PC-3 (cell line): ENCODE data around the gene CTTNBP2. TPM values are rescaled to one million over a fixed set of nuclear protein-coding genes. Genes with fewer than 3 reads are reported as not detected.
A peak's percentile ranks its signal among the peaks of the same experiment; 100 is the strongest.

ENCODE experiments used
- ATAC-seq: fragments of 200-7000 bp; cut with Tn5 transposase; 2 replicates; pipeline ENCODE4 v1.9.1; 2020; ENCODE audit warnings: mild to moderate bottlenecking, moderate library complexity
- BruUV-seq: library from RNA; stranded (reverse); fragments of 400-500 nt; replicated peaks from 2 replicates; lab custom pipeline; 2021; lab: Mats Ljungman, UMichigan
- CTCF ChIA-PET: fragments of 300-600 bp; sonication (Branson Sonifier 250); formaldehyde crosslinking; loops from one replicate; lab custom pipeline; 2022; ENCODE audit warnings: antibody characterized with exemption; lab: Charles Lee
- POLR2A ChIA-PET: fragments of 300-600 bp; sonication (Branson Sonifier 250); formaldehyde crosslinking; loops from one replicate; lab custom pipeline; 2022; ENCODE audit warnings: antibody characterized with exemption; ENCODE audit not compliant: unreplicated experiment; lab: Charles Lee
- DNase-seq: peaks from one replicate; pipeline ENCODE4 v3.0.0-alpha.2; 2015
- H2AFZ ChIP-seq: fragments of 300-600 bp; sonication (generic); 2 replicates; pipeline ENCODE4 v1.6.0; 2016; ENCODE audit warnings: antibody characterized with exemption, low read length
- H3F3A ChIP-seq: fragments of 300-600 bp; sonication (generic); one replicate; pipeline ENCODE4 v1.6.0; 2017; ENCODE audit warnings: antibody characterized with exemption, low read length, control low read depth, mild to moderate bottlenecking; ENCODE audit not compliant: unreplicated experiment
- H3K27ac ChIP-seq: fragments of 300-600 bp; sonication (generic); 2 replicates; pipeline ENCODE4 v1.5.1; 2016; ENCODE audit warnings: mild to moderate bottlenecking, low read length
- H3K27me3 ChIP-seq: fragments of 300-600 bp; sonication (generic); 2 replicates; pipeline ENCODE4 v1.6.1; 2016; ENCODE audit warnings: low read length, mixed read lengths
- H3K36me3 ChIP-seq: fragments of 300-600 bp; sonication (generic); 2 replicates; pipeline ENCODE4 v1.6.1; 2016; ENCODE audit warnings: low read depth, mixed run types, low read length, mixed read lengths
- H3K4me1 ChIP-seq: fragments of 300-600 bp; sonication (generic); 2 replicates; pipeline ENCODE4 v1.5.1; 2016; ENCODE audit warnings: low read length; ENCODE audit not compliant: insufficient read depth
- H3K4me2 ChIP-seq: fragments of 300-600 bp; sonication (generic); 2 replicates; pipeline ENCODE4 v1.6.0; 2016; ENCODE audit warnings: low read length
- H3K4me3 ChIP-seq: fragments of 300-600 bp; sonication (generic); 2 replicates; pipeline ENCODE4 v1.5.1; 2016; ENCODE audit warnings: mild to moderate bottlenecking, low read length, mixed read lengths
- H3K79me2 ChIP-seq: fragments of 300-600 bp; sonication (generic); 2 replicates; pipeline ENCODE4 v1.6.1; 2017; ENCODE audit warnings: low read length, mixed read lengths
- H3K9ac ChIP-seq: fragments of 300-600 bp; sonication (generic); 2 replicates; pipeline ENCODE4 v1.6.0; 2016; ENCODE audit warnings: mild to moderate bottlenecking, low read length
- H3K9me2 ChIP-seq: fragments of 300-600 bp; sonication (generic); replicated peaks from 2 replicates; pipeline ENCODE4 v1.6.1; 2016; ENCODE audit warnings: mixed run types, low read length, mixed read lengths
- H3K9me3 ChIP-seq: fragments of 300-600 bp; sonication (generic); 2 replicates; pipeline ENCODE4 v1.6.1; 2016; ENCODE audit warnings: low read length, mixed read lengths
- H4K20me1 ChIP-seq: fragments of 300-600 bp; sonication (generic); 2 replicates; pipeline ENCODE4 v1.6.1; 2016; ENCODE audit warnings: low read length, mixed read lengths
- EZH2 ChIP-seq: fragments of 300-600 bp; sonication (generic); IDR thresholded peaks from one replicate; pipeline ENCODE4 v1.6.1; 2017; ENCODE audit warnings: antibody characterized with exemption, mild to moderate bottlenecking, low read length; ENCODE audit not compliant: unreplicated experiment
- EZH2phosphoT487 ChIP-seq: fragments of 300-600 bp; sonication (generic); IDR thresholded peaks from 2 replicates; pipeline ENCODE4 v1.6.1; 2018; ENCODE audit warnings: mild to moderate bottlenecking, antibody characterized with exemption, low read length, borderline replicate concordance
- intact Hi-C: fragments of 100-400 bp; cut with micrococcal nuclease; formaldehyde crosslinking; loops from 2 replicates; pipeline ENCODE4 v1.9.0; 2023
- total RNA-seq: library from RNA; depleted of rRNA; stranded (reverse); fragments of >200 nt; gene quantifications from 2 replicates; pipeline ENCODE4 v1.2.3, GENCODE V29; 2014
- TF ChIP-seq, protein P1 (sequence below): fragments of 300-600 bp; sonication (generic); conservative IDR thresholded peaks from 2 replicates; pipeline ENCODE4 v1.5.1; 2017; ENCODE audit warnings: antibody characterized with exemption, low read depth, mild to moderate bottlenecking, low read length

The CTTNBP2 gene
- total RNA-seq, 1 experiment from 2014 or later: 1.1 TPM

DNA sequence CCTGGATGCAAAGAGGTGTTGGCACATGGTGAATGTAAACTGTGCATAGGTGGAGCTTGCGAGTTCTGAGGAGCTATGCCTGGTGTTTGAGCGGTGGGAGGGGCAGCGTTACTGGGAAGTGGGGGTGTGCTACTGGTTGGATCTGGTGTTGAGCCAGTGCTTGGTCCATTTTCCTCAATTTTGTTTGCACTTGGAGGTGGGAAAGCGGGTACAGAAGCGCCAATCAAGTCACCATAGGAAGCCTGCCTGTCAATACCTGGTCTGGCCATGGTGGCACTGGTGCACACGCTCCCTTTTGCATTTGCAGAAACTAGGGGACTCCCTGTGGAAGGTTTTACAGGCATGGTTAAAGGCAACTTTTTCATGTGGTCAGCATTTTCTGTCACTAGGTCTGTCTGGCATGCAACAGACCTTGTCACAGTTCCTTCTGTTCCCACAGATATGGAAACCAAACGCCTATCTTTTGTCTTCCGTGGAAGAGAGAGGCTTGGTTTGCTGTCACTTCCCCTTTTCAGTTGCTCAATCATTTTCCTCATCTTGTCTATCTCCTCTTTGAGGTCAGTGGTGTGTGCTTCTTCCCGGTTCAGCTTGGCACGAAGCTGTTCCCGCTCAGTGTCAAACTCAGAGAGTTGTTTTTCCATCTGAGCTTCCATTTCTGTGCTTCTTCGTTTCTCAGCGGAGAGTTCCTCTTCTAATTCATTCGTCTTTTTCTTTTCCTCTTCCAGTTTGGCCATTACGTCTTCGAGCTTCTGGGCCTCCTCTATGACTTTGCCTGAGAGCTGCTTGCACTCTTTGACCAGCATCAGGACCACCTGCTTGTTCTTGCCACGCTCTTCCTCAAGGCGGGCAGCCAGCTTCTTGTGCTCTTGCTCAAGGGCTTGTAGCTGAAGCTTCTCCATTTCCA lies 81.1 kb downstream of the CTTNBP2 start:
- ChIA-PET CTCF (no interaction called here), POLR2A (no interaction called here)
- intact Hi-C loops: no loop called here

DNA sequence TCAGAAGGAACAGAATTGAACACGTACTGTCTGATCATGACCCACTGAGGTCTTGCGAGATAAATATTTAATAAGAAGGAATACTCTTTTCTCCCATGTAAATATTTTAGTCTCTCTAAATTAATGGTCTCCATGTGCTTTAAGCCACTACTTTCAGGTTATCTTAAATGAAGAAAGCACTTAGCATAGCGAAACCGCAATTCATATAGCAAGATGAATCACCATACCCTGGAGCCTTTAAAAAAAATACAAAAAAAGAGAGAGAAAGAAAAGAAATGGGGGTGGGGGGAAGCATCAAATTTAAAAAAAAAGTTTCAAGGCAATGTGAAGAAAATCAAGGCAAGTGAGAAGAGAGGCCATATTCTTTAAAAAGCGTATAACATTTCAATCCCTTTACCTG lies 82.5 kb downstream of the CTTNBP2 start:
- Histone ChIP-seq H3K79me2 (no peaks in the 10 kb centered on the region), H3F3A (no peaks in the 10 kb centered on the region), H3K9me3 (no peaks in the 10 kb centered on the region), H3K27me3 (no peaks in the 10 kb centered on the region), H3K4me1 (no peaks in the 10 kb centered on the region), H2AFZ (no peak overlapping the region), H3K9me2 (no peaks in the 10 kb centered on the region), H3K4me3 (no peak overlapping the region), H3K9ac (no peak overlapping the region), H3K27ac (no peak overlapping the region), H3K4me2 (no peak overlapping the region), H4K20me1 (no peaks in the 10 kb centered on the region), H3K36me3 (no peaks in the 10 kb centered on the region)
- ChIA-PET POLR2A (no interaction called here), CTCF (no interaction called here)
- peak; percentile 16 for DNase-seq
- intact Hi-C loops: no loop called here
- ATAC-seq: no peak
- no TSS peak for BruUV-seq
- TF ChIP-seq, protein P1, sequence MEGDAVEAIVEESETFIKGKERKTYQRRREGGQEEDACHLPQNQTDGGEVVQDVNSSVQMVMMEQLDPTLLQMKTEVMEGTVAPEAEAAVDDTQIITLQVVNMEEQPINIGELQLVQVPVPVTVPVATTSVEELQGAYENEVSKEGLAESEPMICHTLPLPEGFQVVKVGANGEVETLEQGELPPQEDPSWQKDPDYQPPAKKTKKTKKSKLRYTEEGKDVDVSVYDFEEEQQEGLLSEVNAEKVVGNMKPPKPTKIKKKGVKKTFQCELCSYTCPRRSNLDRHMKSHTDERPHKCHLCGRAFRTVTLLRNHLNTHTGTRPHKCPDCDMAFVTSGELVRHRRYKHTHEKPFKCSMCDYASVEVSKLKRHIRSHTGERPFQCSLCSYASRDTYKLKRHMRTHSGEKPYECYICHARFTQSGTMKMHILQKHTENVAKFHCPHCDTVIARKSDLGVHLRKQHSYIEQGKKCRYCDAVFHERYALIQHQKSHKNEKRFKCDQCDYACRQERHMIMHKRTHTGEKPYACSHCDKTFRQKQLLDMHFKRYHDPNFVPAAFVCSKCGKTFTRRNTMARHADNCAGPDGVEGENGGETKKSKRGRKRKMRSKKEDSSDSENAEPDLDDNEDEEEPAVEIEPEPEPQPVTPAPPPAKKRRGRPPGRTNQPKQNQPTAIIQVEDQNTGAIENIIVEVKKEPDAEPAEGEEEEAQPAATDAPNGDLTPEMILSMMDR: no peak
- TF ChIP-seq EZH2: no peak
- no peak for TF ChIP-seq EZH2phosphoT487

More for the DNA sequence above, 81.1 kb downstream of the CTTNBP2 start:
- Histone ChIP-seq H3K9me2 (no peaks in the 10 kb centered on the region), H3K4me3 (no peak overlapping the region), H3K79me2 (no peaks in the 10 kb centered on the region), H2AFZ (no peak overlapping the region), H3K27ac (no peak overlapping the region), H3K9ac (no peak overlapping the region), H4K20me1 (no peaks in the 10 kb centered on the region), H3K4me2 (no peak overlapping the region), H3K4me1 (no peaks in the 10 kb centered on the region), H3K36me3 (no peaks in the 10 kb centered on the region), H3K9me3 (no peaks in the 10 kb centered on the region), H3F3A (no peaks in the 10 kb centered on the region), H3K27me3 (no peaks in the 10 kb centered on the region)
- DNase-seq: no peak
- BruUV-seq: no TSS peak
- TF ChIP-seq, protein P1: no peak
- TF ChIP-seq EZH2 (no peak), EZH2phosphoT487 (no peak)
- no peak for ATAC-seq

GRCh38 chr7:117790251-117790650 lies 83.0 kb downstream of the CTTNBP2 start:
- Histone ChIP-seq H3K4me2 (no peak overlapping the region), H3K9me3 (no peaks in the 10 kb centered on the region), H3K79me2 (no peaks in the 10 kb centered on the region), H3K27ac (no peak overlapping the region), H3F3A (no peaks in the 10 kb centered on the region), H3K9me2 (no peaks in the 10 kb centered on the region), H2AFZ (no peak overlapping the region), H3K4me1 (no peaks in the 10 kb centered on the region), H4K20me1 (no peaks in the 10 kb centered on the region), H3K9ac (no peak overlapping the region), H3K36me3 (no peaks in the 10 kb centered on the region), H3K4me3 (no peak overlapping the region), H3K27me3 (no peaks in the 10 kb centered on the region)
- intact Hi-C loops: no loop called here
- ATAC-seq: no peak
- DNase-seq: no peak
- no peak for TF ChIP-seq EZH2
- TF ChIP-seq, protein P1: no peak
- TF ChIP-seq EZH2phosphoT487: no peak
- ChIA-PET POLR2A (no interaction called here), CTCF (no interaction called here)
- BruUV-seq: no TSS peak
